ENCODE results near the gene TARM1. TPM values are rescaled to one million over a fixed set of nuclear protein-coding genes. Genes with fewer than 3 reads are reported as not detected.

TARM1 gene
- total and polyA plus RNA-seq, 11 donors = not detected

GRCh38 chr19:54030895-54031586, 50.1 kb downstream of the TARM1 start:
- H3K4me3 ChIP-seq = peak overlapping the region in 6 of 12 donors; percentile 16 to 37 (median 31)

GRCh38 chr19:54029930-54030490, 51.2 kb downstream of the TARM1 start:
- Histone ChIP-seq H3K27ac (no peak overlapping the region), H3K27me3 (peaks cover 0 to 31% (median 4%) of the 10 kb centered on the region in 9 donors)
- no peak for TF ChIP-seq POLR2A (IDR thresholded peaks at IDR 0.05)
- TF ChIP-seq, protein P1, sequence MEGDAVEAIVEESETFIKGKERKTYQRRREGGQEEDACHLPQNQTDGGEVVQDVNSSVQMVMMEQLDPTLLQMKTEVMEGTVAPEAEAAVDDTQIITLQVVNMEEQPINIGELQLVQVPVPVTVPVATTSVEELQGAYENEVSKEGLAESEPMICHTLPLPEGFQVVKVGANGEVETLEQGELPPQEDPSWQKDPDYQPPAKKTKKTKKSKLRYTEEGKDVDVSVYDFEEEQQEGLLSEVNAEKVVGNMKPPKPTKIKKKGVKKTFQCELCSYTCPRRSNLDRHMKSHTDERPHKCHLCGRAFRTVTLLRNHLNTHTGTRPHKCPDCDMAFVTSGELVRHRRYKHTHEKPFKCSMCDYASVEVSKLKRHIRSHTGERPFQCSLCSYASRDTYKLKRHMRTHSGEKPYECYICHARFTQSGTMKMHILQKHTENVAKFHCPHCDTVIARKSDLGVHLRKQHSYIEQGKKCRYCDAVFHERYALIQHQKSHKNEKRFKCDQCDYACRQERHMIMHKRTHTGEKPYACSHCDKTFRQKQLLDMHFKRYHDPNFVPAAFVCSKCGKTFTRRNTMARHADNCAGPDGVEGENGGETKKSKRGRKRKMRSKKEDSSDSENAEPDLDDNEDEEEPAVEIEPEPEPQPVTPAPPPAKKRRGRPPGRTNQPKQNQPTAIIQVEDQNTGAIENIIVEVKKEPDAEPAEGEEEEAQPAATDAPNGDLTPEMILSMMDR (IDR thresholded peaks at IDR 0.05) = peak; percentile 25 to 59 (median 52)

More at GRCh38 chr19:54030895-54031586, 50.1 kb downstream of the TARM1 start:
- Histone ChIP-seq H3K27me3 (peaks cover 0 to 31% (median 4%) of the 10 kb centered on the region in 9 donors), H3K36me3 (no peaks in the 10 kb centered on the region), H3K9me3 (no peaks in the 10 kb centered on the region), H3K4me1 (peaks cover 0 to 6% (median 0%) of the 10 kb centered on the region in 12 donors), H3K27ac (no peak overlapping the region)
- ATAC-seq (no peak), DNase-seq (no peak)
- intact Hi-C loops (cut with DNase I) = loop anchor here in 1 of 10 donors (2.0 kb wide), 1 partner anchor 190 kb away; no protein-coding TSS in a partner anchor
- WGBS, 4 donors = 34 to 45% (median 43%) methylated on average over 13 of the region's 13 CpGs
- TF ChIP-seq, protein P1 (IDR thresholded peaks at IDR 0.05) = peak in 4 of 12 donors; percentile 28 to 44 (median 36)
- TF ChIP-seq POLR2A (IDR thresholded peaks at IDR 0.05) = no peak

GRCh38 chr19:54029301-54029700, 51.9 kb downstream of the TARM1 start:
- DNase-seq = no peak
- Histone ChIP-seq H3K27me3 (peaks cover 0 to 31% (median 8%) of the 10 kb centered on the region in 9 donors), H3K9me3 (no peaks in the 10 kb centered on the region), H3K36me3 (no peaks in the 10 kb centered on the region), H3K4me1 (peaks cover 0 to 8% (median 0%) of the 10 kb centered on the region in 12 donors), H3K4me3 (no peak overlapping the region), H3K27ac (no peak overlapping the region)
- 74 to 81% (median 77%) methylated on average over 3 of the region's 3 CpGs for WGBS, 4 donors
- no peak for TF ChIP-seq POLR2A (IDR thresholded peaks at IDR 0.05)
- TF ChIP-seq, protein P1 (IDR thresholded peaks at IDR 0.05) = no peak
- intact Hi-C loops (cut with DNase I) = loop anchor here in 7 of 10 donors (2.0 to 10.0 kb wide), 6 partner anchors 188 to 237 kb away; no protein-coding TSS in a partner anchor
- ATAC-seq = no peak

More at GRCh38 chr19:54029930-54030490, 51.2 kb downstream of the TARM1 start:
- no peaks in the 10 kb centered on the region for H3K9me3 ChIP-seq
- intact Hi-C loops (cut with DNase I) = loop anchor here in 7 of 10 donors (2.0 to 10.0 kb wide), 6 partner anchors 189 to 238 kb away; no protein-coding TSS in a partner anchor
- no peaks in the 10 kb centered on the region for H3K36me3 ChIP-seq
- no peak overlapping the region for H3K4me3 ChIP-seq
- DNase-seq = peak in 3 of 5 donors; percentile 25 to 55 (median 50)
- H3K4me1 ChIP-seq = peaks cover 0 to 6% (median 0%) of the 10 kb centered on the region in 12 donors
- peak in 1 of 4 donors; percentile 44 for ATAC-seq
- 36 to 41% (median 39%) methylated on average over 9 of the region's 9 CpGs for WGBS, 4 donors

DNA sequence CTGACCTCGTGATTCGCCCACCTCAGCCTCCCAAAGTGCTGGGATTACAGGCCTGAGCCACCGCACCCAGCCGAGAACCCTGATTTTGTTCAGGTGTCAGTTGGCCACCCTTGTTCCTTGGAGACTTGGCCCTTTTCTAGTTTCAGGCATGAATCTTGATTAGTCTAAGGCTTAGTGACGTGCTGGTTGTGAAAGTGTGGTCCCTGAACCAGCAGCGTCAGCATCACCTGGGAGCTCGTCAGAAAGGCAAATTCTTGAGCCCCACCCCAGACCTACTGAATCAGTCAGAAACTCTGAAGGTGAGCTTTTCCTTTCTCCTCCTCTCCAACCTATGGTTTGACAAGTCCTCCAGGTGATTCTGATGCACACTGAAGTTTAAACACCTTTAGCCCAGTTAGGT, 54.5 kb downstream of the TARM1 start:
- Histone ChIP-seq H3K9me3 (no peaks in the 10 kb centered on the region), H3K4me1 (peaks cover 0 to 22% (median 0%) of the 10 kb centered on the region in 12 donors), H3K27me3 (peaks cover 0 to 31% (median 16%) of the 10 kb centered on the region in 9 donors), H3K27ac (no peak overlapping the region), H3K36me3 (no peaks in the 10 kb centered on the region), H3K4me3 (no peak overlapping the region)
- 64 to 74% (median 69%) methylated on average over 7 of the region's 7 CpGs for WGBS, 4 donors
- ATAC-seq (no peak), DNase-seq (no peak)
- TF ChIP-seq POLR2A (IDR thresholded peaks at IDR 0.05) = no peak
- TF ChIP-seq, protein P1 (IDR thresholded peaks at IDR 0.05) = no peak
- intact Hi-C loops (cut with DNase I) = loop anchor here in 7 of 10 donors (5.0 to 10.0 kb wide), 4 partner anchors 212 to 234 kb away; no protein-coding TSS in a partner anchor

All from heart left ventricle (tissue), 16 donors.